Smooth muscle cell (in vitro differentiated cells): ENCODE results near the gene OR1K1. TPM values are rescaled to one million over a fixed set of nuclear protein-coding genes. Genes with fewer than 3 reads are reported as not detected.
"Not testable (repeated sequence)": the region's sequence is repeated elsewhere in the genome, so short reads cannot be mapped to it uniquely, and the experiment has no call there.

Source experiments
- DNase-seq: peaks from one replicate; lab custom pipeline; 2025; ENCODE audit not compliant: unreplicated experiment; lab: John Stamatoyannopoulos, UW
- H2AFZ ChIP-seq: fragments of 200-600 bp; sonication (generic); 2 replicates; pipeline ENCODE4 v1.6.0; 2016; ENCODE audit warnings: antibody characterized with exemption, low read depth, mild to moderate bottlenecking
- H3F3A ChIP-seq: fragments of 200-600 bp; sonication (generic); 2 replicates; pipeline ENCODE4 v1.6.0; 2017; ENCODE audit warnings: antibody characterized with exemption, low read depth
- H3K27ac ChIP-seq: fragments of 200-600 bp; sonication (generic); 2 replicates; pipeline ENCODE4 v1.5.1; 2016; ENCODE audit warnings: low read depth, mild to moderate bottlenecking
- H3K27me3 ChIP-seq: fragments of 200-600 bp; sonication (generic); 2 replicates; pipeline ENCODE4 v1.6.1; 2016; ENCODE audit warnings: low read depth, mild to moderate bottlenecking
- H3K36me3 ChIP-seq: fragments of 200-600 bp; sonication (generic); 2 replicates; pipeline ENCODE4 v1.5.1; 2016; ENCODE audit warnings: low read depth
- H3K4me1 ChIP-seq: fragments of 200-600 bp; sonication (generic); 2 replicates; pipeline ENCODE4 v1.5.1; 2016; ENCODE audit warnings: low read depth
- H3K4me2 ChIP-seq: fragments of 200-600 bp; sonication (generic); 2 replicates; pipeline ENCODE4 v1.6.0; 2016; ENCODE audit warnings: mild to moderate bottlenecking
- H3K4me3 ChIP-seq: fragments of 200-600 bp; sonication (generic); 2 replicates; pipeline ENCODE4 v1.5.1; 2016; ENCODE audit warnings: mild to moderate bottlenecking
- H3K79me2 ChIP-seq: fragments of 200-600 bp; sonication (generic); 2 replicates; pipeline ENCODE4 v1.6.0; 2016; ENCODE audit warnings: low read depth, mild to moderate bottlenecking
- H3K9ac ChIP-seq: fragments of 200-600 bp; sonication (generic); 2 replicates; pipeline ENCODE4 v1.6.0; 2016; ENCODE audit warnings: low read depth
- H3K9me3 ChIP-seq: fragments of 200-600 bp; sonication (generic); replicated peaks from 2 replicates; pipeline ENCODE4 v1.5.1; 2016; ENCODE audit warnings: low read depth
- H4K20me1 ChIP-seq: fragments of 200-600 bp; sonication (generic); 2 replicates; pipeline ENCODE4 v1.6.0; 2016; ENCODE audit warnings: low read depth
- WGBS: methylation state at CpG from one replicate; pipeline ENCODE4 v1.1.7; 2016; ENCODE audit warnings: low lambda C conversion rate; 5-methylcytosine and 5-hydroxymethylcytosine counted together
- polyA plus RNA-seq: library from polyadenylated mRNA; unstranded; fragments of >200 nt; fragmentation: Nextera tagmentation; extraction: Ambion mirVana; gene quantifications from 2 replicates; pipeline ENCODE4 v1.2.1, GENCODE V29; 2016
- total RNA-seq: library from RNA; depleted of rRNA; stranded (reverse); fragments of >200 nt; gene quantifications from 2 replicates; pipeline ENCODE4 v1.2.3, GENCODE V29; 2014
- TF ChIP-seq, protein P1 (sequence below): fragments of 200-600 bp; sonication (generic); IDR thresholded peaks from 2 replicates; pipeline ENCODE4 v1.5.1; 2017; ENCODE audit warnings: borderline replicate concordance, mild to moderate bottlenecking, antibody characterized with exemption; ENCODE audit not compliant: insufficient read depth, poor library complexity, severe bottlenecking

The OR1K1 gene
- total and polyA plus RNA-seq, 2 experiments from 2014 or later = not detected

DNA sequence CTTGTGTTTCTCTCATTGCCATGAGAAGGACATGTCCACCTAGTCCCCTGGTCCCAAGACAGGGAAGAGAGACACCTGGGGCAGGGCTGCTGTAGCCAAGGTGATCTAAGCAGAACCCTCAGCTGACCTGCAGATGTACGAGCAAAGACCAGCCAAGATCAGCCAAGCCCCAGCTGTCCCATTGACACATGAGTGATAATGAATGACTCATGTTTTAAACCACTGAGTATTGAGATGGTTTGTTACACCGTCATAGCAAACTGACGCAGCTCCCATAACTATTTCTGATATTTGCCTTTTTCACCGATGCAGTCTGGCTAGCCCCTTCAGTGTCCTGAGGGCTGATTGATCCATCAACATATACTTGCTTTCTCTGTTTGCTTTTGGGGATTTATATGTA is 6.7 kb downstream of the OR1K1 start:
- H3K36me3 ChIP-seq = no peaks in the 10 kb centered on the region
- H3K9me3 ChIP-seq = no peaks in the 10 kb centered on the region
- no peak for DNase-seq
- no peak overlapping the region for H3K4me2 ChIP-seq
- H3K79me2 ChIP-seq = no peaks in the 10 kb centered on the region
- 88% methylated on average over 4 of the region's 4 CpGs for WGBS
- no peak overlapping the region for H3K4me3 ChIP-seq
- no peaks in the 10 kb centered on the region for H3K27me3 ChIP-seq
- H3F3A ChIP-seq = no peaks in the 10 kb centered on the region
- H4K20me1 ChIP-seq = no peaks in the 10 kb centered on the region
- no peaks in the 10 kb centered on the region for H3K4me1 ChIP-seq
- H2AFZ ChIP-seq = no peak overlapping the region
- H3K9ac ChIP-seq = no peak overlapping the region
- TF ChIP-seq, protein P1, sequence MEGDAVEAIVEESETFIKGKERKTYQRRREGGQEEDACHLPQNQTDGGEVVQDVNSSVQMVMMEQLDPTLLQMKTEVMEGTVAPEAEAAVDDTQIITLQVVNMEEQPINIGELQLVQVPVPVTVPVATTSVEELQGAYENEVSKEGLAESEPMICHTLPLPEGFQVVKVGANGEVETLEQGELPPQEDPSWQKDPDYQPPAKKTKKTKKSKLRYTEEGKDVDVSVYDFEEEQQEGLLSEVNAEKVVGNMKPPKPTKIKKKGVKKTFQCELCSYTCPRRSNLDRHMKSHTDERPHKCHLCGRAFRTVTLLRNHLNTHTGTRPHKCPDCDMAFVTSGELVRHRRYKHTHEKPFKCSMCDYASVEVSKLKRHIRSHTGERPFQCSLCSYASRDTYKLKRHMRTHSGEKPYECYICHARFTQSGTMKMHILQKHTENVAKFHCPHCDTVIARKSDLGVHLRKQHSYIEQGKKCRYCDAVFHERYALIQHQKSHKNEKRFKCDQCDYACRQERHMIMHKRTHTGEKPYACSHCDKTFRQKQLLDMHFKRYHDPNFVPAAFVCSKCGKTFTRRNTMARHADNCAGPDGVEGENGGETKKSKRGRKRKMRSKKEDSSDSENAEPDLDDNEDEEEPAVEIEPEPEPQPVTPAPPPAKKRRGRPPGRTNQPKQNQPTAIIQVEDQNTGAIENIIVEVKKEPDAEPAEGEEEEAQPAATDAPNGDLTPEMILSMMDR = no peak
- no peak overlapping the region for H3K27ac ChIP-seq

DNA sequence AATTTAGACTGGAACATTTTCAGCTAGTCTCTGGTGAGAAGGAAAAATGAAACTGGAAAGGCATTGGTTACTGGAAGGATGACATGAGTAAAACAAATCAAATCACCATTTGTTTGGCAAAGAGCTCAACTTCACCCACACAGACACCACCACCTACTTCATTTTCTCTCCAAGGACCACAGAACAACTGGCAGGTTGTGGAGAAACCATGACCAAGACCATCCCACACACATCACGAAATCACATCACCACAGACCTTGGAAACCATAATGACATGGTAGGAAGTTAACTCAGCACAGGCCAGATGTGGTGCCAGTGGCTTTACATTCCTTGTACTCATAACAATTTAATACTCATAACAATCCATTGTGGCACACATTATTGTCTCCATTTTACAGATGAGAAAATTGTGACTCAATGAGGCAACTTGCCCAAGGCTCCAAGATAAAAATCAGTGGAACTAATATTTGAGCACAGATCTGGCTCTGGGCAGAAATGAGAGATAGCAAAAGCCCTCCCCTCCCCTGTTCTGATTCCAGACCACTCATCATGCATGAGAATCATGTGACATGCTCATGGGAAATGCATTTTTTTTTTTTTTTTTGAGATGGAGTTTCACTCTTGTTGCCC is 7.5 kb downstream of the OR1K1 start:
- Histone ChIP-seq H3F3A (no peaks in the 10 kb centered on the region), H3K9ac (no peak overlapping the region), H3K4me2 (no peak overlapping the region), H3K79me2 (no peaks in the 10 kb centered on the region), H3K36me3 (no peaks in the 10 kb centered on the region), H3K27me3 (no peaks in the 10 kb centered on the region), H4K20me1 (no peaks in the 10 kb centered on the region), H3K27ac (no peak overlapping the region), H3K4me1 (no peaks in the 10 kb centered on the region), H2AFZ (no peak overlapping the region), H3K4me3 (no peak overlapping the region), H3K9me3 (no peaks in the 10 kb centered on the region)
- whole genome bisulfite sequencing = 64% methylated on average over 1 of the region's 1 CpG
- DNase-seq = no peak
- TF ChIP-seq, protein P1 = no peak

DNA sequence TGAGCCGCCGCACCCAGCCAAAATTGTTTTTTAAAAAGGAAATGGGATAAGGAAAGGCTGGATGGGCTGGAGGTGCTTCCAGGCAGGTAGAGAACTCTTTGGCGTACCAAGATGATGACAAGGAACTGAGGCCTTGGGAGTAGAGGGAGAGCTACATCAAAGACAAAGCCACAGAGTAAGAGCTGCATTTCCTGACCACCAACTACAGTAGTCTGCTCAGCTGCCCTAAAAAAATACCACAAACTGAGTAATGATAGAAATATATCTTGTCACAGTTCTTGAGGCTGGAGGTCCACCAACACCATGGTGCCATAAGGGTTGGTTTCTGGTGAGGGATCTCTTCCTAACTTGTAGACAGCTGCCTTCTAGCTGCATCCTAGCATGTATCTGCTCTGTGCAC is 8.2 kb downstream of the OR1K1 start:
- Histone ChIP-seq H3K4me3 (no peak overlapping the region), H2AFZ (no peak overlapping the region), H4K20me1 (no peaks in the 10 kb centered on the region), H3K9me3 (no peaks in the 10 kb centered on the region), H3K79me2 (no peaks in the 10 kb centered on the region), H3K27me3 (no peaks in the 10 kb centered on the region), H3K4me2 (no peak overlapping the region), H3K27ac (no peak overlapping the region), H3K9ac (no peak overlapping the region), H3K4me1 (no peaks in the 10 kb centered on the region), H3F3A (no peaks in the 10 kb centered on the region), H3K36me3 (no peaks in the 10 kb centered on the region)
- TF ChIP-seq, protein P1 = no peak
- no peak for DNase-seq
- 96% methylated on average over 3 of the region's 3 CpGs for WGBS

DNA sequence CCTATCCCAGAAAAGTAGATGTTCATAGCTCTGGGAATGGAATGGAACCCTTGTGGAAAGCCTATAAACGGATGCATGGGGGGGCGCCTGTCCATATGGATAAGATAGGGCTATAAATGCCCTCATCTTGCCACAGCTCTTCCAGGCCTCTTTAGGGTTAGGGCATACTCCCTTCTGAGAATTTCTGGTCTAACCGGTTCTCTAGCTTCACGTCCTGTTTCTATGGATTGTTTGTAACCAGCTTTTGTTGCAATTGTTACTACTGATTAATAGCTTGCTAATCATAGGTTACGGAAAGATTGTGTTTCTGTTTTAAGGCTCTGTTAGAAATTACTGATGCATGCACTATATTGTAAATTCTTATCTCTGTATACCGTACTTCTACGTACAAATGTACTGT is 9.3 kb downstream of the OR1K1 start:
- H3K79me2 ChIP-seq, DNase-seq: not testable (repeated sequence)
- WGBS = 67% methylated on average over 7 of the region's 7 CpGs

More for the DNA sequence above, 9.3 kb downstream of the OR1K1 start:
- not testable (repeated sequence) for H4K20me1 ChIP-seq, H3K36me3 ChIP-seq, H3K9ac ChIP-seq, H3K4me3 ChIP-seq, H3K27me3 ChIP-seq, H3F3A ChIP-seq, H3K4me1 ChIP-seq, H3K9me3 ChIP-seq, H2AFZ ChIP-seq, H3K27ac ChIP-seq, H3K4me2 ChIP-seq
